Measurements from ENCODE around the gene NCKAP5. TPM values are rescaled to one million over a fixed set of nuclear protein-coding genes. Genes with fewer than 3 reads are reported as not detected.
"Not testable (repeated sequence)": the region's sequence is repeated elsewhere in the genome, so short reads cannot be mapped to it uniquely, and the experiment has no call there.

The NCKAP5 gene
- total RNA-seq, 1 donor from 2014 or later, result 7.7 TPM

GRCh38 chr2:132715386-132716351 is 852.6 kb downstream of the NCKAP5 start:
- H3K9me3 Mint-ChIP-seq, result no peaks in the 10 kb centered on the region
- H3K27ac Mint-ChIP-seq, result no peak overlapping the region
- peaks cover 3% of the 10 kb centered on the region for H3K27me3 Mint-ChIP-seq
- DNase-seq (ENCODE audit: extremely low spot score, unreplicated experiment), result no peak
- no peak overlapping the region for H3K4me3 Mint-ChIP-seq
- no peaks in the 10 kb centered on the region for H3K36me3 Mint-ChIP-seq
- no peak for TF ChIP-seq CTCF (conservative IDR thresholded peaks at IDR 0.05)
- H3K4me1 Mint-ChIP-seq (ENCODE audit: unreplicated experiment), result peaks cover 6% of the 10 kb centered on the region

- Mint-ChIP-seq H3K27ac (no peak overlapping the region), H3K9me3 (no peaks in the 10 kb centered on the region), H3K4me1 (ENCODE audit: unreplicated experiment) (no peaks in the 10 kb centered on the region), H3K27me3 (peaks cover 4% of the 10 kb centered on the region), H3K4me3 (no peak overlapping the region), H3K36me3 (no peaks in the 10 kb centered on the region)
- DNase-seq (ENCODE audit: extremely low spot score, unreplicated experiment), result no peak
- no peak for TF ChIP-seq CTCF (conservative IDR thresholded peaks at IDR 0.05)
Observed at GRCh38 chr2:132703396-132703795, 864.9 kb downstream of the NCKAP5 start.

GRCh38 chr2:132701810-132702209 is 866.5 kb downstream of the NCKAP5 start:
- no peak for TF ChIP-seq CTCF (conservative IDR thresholded peaks at IDR 0.05)
- no peak for DNase-seq (ENCODE audit: extremely low spot score, unreplicated experiment)
- Mint-ChIP-seq H3K27ac (no peak overlapping the region), H3K4me3 (no peak overlapping the region), H3K27me3 (peaks cover 4% of the 10 kb centered on the region), H3K9me3 (no peaks in the 10 kb centered on the region), H3K36me3 (no peaks in the 10 kb centered on the region), H3K4me1 (ENCODE audit: unreplicated experiment) (no peaks in the 10 kb centered on the region)

GRCh38 chr2:132699802-132700201 is 868.5 kb downstream of the NCKAP5 start:
- H3K4me1 Mint-ChIP-seq (ENCODE audit: unreplicated experiment); H3K9me3 Mint-ChIP-seq; DNase-seq (ENCODE audit: extremely low spot score, unreplicated experiment); H3K4me3 Mint-ChIP-seq; H3K27me3 Mint-ChIP-seq; H3K27ac Mint-ChIP-seq; H3K36me3 Mint-ChIP-seq: not testable (repeated sequence)

GRCh38 chr2:132698347-132698746 is 869.9 kb downstream of the NCKAP5 start:
- DNase-seq (ENCODE audit: extremely low spot score, unreplicated experiment); H3K27me3 Mint-ChIP-seq; H3K4me1 Mint-ChIP-seq (ENCODE audit: unreplicated experiment); H3K9me3 Mint-ChIP-seq; H3K27ac Mint-ChIP-seq; H3K4me3 Mint-ChIP-seq; H3K36me3 Mint-ChIP-seq: not testable (repeated sequence)

GRCh38 chr2:132697556-132698205 is 870.6 kb downstream of the NCKAP5 start:
- Mint-ChIP-seq H3K4me1 (ENCODE audit: unreplicated experiment) (no peaks in the 10 kb centered on the region), H3K9me3 (peaks cover 4% of the 10 kb centered on the region), H3K27ac (no peak overlapping the region), H3K36me3 (no peaks in the 10 kb centered on the region), H3K4me3 (no peak overlapping the region), H3K27me3 (peaks cover 4% of the 10 kb centered on the region)
- TF ChIP-seq CTCF (conservative IDR thresholded peaks at IDR 0.05), result no peak
- DNase-seq (ENCODE audit: extremely low spot score, unreplicated experiment), result no peak
